GM04503 (cell line): ENCODE measurements around the gene TMEM128.
"Not testable (repeated sequence)": the region's sequence is repeated elsewhere in the genome, so short reads cannot be mapped to it uniquely, and the experiment has no call there.

ENCODE experiments used
- DNase-seq: peaks from one replicate; pipeline ENCODE4 v3.0.0-alpha.2; 2012; ENCODE audit warnings: low read depth

The TMEM128 gene

DNA sequence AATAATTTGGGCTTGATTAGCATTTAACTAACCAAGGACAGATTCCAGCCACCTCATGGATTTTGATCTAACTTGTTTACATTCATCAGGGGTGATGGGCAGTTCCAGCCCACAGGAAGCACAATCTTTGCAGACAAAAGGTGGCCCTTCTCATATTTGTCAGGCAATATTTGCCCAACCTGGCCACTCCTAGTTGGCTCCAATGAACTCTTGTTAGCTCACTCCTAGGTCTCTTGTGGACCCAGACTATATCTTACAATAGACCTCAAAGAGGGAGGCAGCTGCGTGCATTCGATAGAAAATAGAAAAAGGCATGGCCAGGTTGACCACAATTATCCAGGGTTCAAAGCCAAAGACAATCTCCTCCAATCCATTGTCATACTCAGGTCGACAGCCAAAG lies 59.5 kb downstream of the TMEM128 start:
- not testable (repeated sequence) for DNase-seq
